Activated CD8-positive, alpha-beta memory T cell treated with anti-CD3 and anti-CD28 coated beads, Interleukin-2, amount 50 U/mL, for 24 hours (primary cell): ENCODE results near the gene TUBGCP2.
"Not testable (repeated sequence)": the region's sequence is repeated elsewhere in the genome, so short reads cannot be mapped to it uniquely, and the experiment has no call there.

Experiments used
- DNase-seq: peaks from one replicate; pipeline ENCODE4 v3.0.0-alpha.2; 2020; ENCODE audit errors: extremely low read depth

Gene TUBGCP2

GRCh38 chr10:133248334-133248715 is 60.3 kb downstream of the TUBGCP2 start:
- no peak for DNase-seq

- no peak for DNase-seq
Measured at GRCh38 chr10:133247681-133248333, 60.9 kb downstream of the TUBGCP2 start.

GRCh38 chr10:133246236-133246626 is 62.4 kb downstream of the TUBGCP2 start:
- DNase-seq = no peak

- no peak for DNase-seq
Measured at GRCh38 chr10:133245439-133246235, 63.0 kb downstream of the TUBGCP2 start.

- DNase-seq = no peak
Measured at GRCh38 chr10:133243593-133243992, 65.1 kb downstream of the TUBGCP2 start.

- no peak for DNase-seq
Measured at GRCh38 chr10:133242611-133243356, 65.9 kb downstream of the TUBGCP2 start.

- DNase-seq = no peak
Measured at GRCh38 chr10:133241501-133242205, 67.0 kb downstream of the TUBGCP2 start.

GRCh38 chr10:133239990-133240389 is 68.7 kb downstream of the TUBGCP2 start:
- DNase-seq = no peak

GRCh38 chr10:133238466-133238804 is 70.2 kb downstream of the TUBGCP2 start:
- DNase-seq = no peak

GRCh38 chr10:133237588-133238465 is 70.8 kb downstream of the TUBGCP2 start, which contains the start of gene VENTX:
VENTX (plus strand) TSS chr10:133237855; CDS start chr10:133237915, 60 bp downstream.
- no peak for DNase-seq

- no peak for DNase-seq
Measured at GRCh38 chr10:133237241-133237587, 71.5 kb downstream of the TUBGCP2 start.

- DNase-seq = no peak
Measured at GRCh38 chr10:133236401-133237240, 72.1 kb downstream of the TUBGCP2 start.

GRCh38 chr10:133235932-133236331 is 72.7 kb downstream of the TUBGCP2 start:
- no peak for DNase-seq

GRCh38 chr10:133235265-133235855 is 73.3 kb downstream of the TUBGCP2 start:
- no peak for DNase-seq

- not testable (repeated sequence) for DNase-seq
Measured at GRCh38 chr10:133234796-133235195, 73.9 kb downstream of the TUBGCP2 start.

GRCh38 chr10:133231946-133232574 is 76.6 kb downstream of the TUBGCP2 start:
- DNase-seq = no peak

GRCh38 chr10:133231244-133231945 is 77.3 kb downstream of the TUBGCP2 start:
- no peak for DNase-seq

- DNase-seq = no peak
Measured at GRCh38 chr10:133230387-133231195, 78.1 kb downstream of the TUBGCP2 start.
